Measurements from ENCODE around the gene SYT13.

Gene SYT13

GRCh38 chr11:45216031-45216430 lies 70.1 kb downstream of the SYT13 start:
- Histone ChIP-seq H3K4me3 (ENCODE audit: low read depth in 1 of 2, low read length in 1 of 2) (no peak overlapping the region), H3K36me3 (peaks cover 5% of the 10 kb centered on the region), H3K4me1 (ENCODE audit: control insufficient read depth in 1 of 2, insufficient read depth in 1 of 2, low read depth in 1 of 2, low read length in 1 of 2) (no peaks in the 10 kb centered on the region), H3K27me3 (no peaks in the 10 kb centered on the region), H3K9me3 (no peaks in the 10 kb centered on the region), H3K27ac (no peak overlapping the region)
- no peak for TF ChIP-seq CTCF (IDR thresholded peaks at IDR 0.05)

GRCh38 chr11:45215098-45215865 lies 70.9 kb downstream of the SYT13 start:
- H3K27me3 ChIP-seq = no peaks in the 10 kb centered on the region
- no peak for TF ChIP-seq CTCF (IDR thresholded peaks at IDR 0.05)
- H3K9me3 ChIP-seq = no peaks in the 10 kb centered on the region
- H3K4me3 ChIP-seq (ENCODE audit: low read depth in 1 of 2, low read length in 1 of 2) = no peak overlapping the region
- H3K4me1 ChIP-seq (ENCODE audit: control insufficient read depth in 1 of 2, insufficient read depth in 1 of 2, low read depth in 1 of 2, low read length in 1 of 2) = no peaks in the 10 kb centered on the region
- no peak overlapping the region for H3K27ac ChIP-seq
- H3K36me3 ChIP-seq = peaks cover 5% of the 10 kb centered on the region

GRCh38 chr11:45213717-45214116 lies 72.4 kb downstream of the SYT13 start:
- no peak for TF ChIP-seq CTCF (IDR thresholded peaks at IDR 0.05)
- Histone ChIP-seq H3K27ac (no peak overlapping the region), H3K27me3 (no peaks in the 10 kb centered on the region), H3K36me3 (peaks cover 5% of the 10 kb centered on the region), H3K9me3 (no peaks in the 10 kb centered on the region), H3K4me1 (ENCODE audit: control insufficient read depth in 1 of 2, insufficient read depth in 1 of 2, low read depth in 1 of 2, low read length in 1 of 2) (no peaks in the 10 kb centered on the region), H3K4me3 (ENCODE audit: low read depth in 1 of 2, low read length in 1 of 2) (no peak overlapping the region)

GRCh38 chr11:45213316-45213665 lies 72.8 kb downstream of the SYT13 start:
- H3K4me1 ChIP-seq (ENCODE audit: control insufficient read depth in 1 of 2, insufficient read depth in 1 of 2, low read depth in 1 of 2, low read length in 1 of 2) = no peaks in the 10 kb centered on the region
- H3K4me3 ChIP-seq (ENCODE audit: low read depth in 1 of 2, low read length in 1 of 2) = no peak overlapping the region
- no peak for TF ChIP-seq CTCF (IDR thresholded peaks at IDR 0.05)
- no peak overlapping the region for H3K27ac ChIP-seq
- H3K9me3 ChIP-seq = no peaks in the 10 kb centered on the region
- peaks cover 5% of the 10 kb centered on the region for H3K36me3 ChIP-seq
- H3K27me3 ChIP-seq = no peaks in the 10 kb centered on the region

GRCh38 chr11:45212566-45213315 lies 73.4 kb downstream of the SYT13 start:
- no peaks in the 10 kb centered on the region for H3K4me1 ChIP-seq (ENCODE audit: control insufficient read depth in 1 of 2, insufficient read depth in 1 of 2, low read depth in 1 of 2, low read length in 1 of 2)
- H3K27ac ChIP-seq = no peak overlapping the region
- no peak for TF ChIP-seq CTCF (IDR thresholded peaks at IDR 0.05)
- no peaks in the 10 kb centered on the region for H3K27me3 ChIP-seq
- H3K9me3 ChIP-seq = no peaks in the 10 kb centered on the region
- H3K36me3 ChIP-seq = peaks cover 5% of the 10 kb centered on the region
- no peak overlapping the region for H3K4me3 ChIP-seq (ENCODE audit: low read depth in 1 of 2, low read length in 1 of 2)
